MCF 10A (cell line): ENCODE measurements around the gene RPE65. TPM values are rescaled to one million over a fixed set of nuclear protein-coding genes. Genes with fewer than 3 reads are reported as not detected.
A peak's percentile ranks its signal among the peaks of the same experiment; 100 is the strongest.
"Not testable (repeated sequence)": the region's sequence is repeated elsewhere in the genome, so short reads cannot be mapped to it uniquely, and the experiment has no call there.

Source experiments
- BruUV-seq: library from RNA; stranded (reverse); fragments of 400-500 nt; replicated peaks from 2 replicates; lab custom pipeline; 2021; lab: Mats Ljungman, UMichigan
- CTCF ChIA-PET: fragments of 300-600 bp; sonication (Branson Sonifier 250); formaldehyde crosslinking; extraction: SDS; loops from one replicate; lab custom pipeline; 2021; ENCODE audit warnings: antibody characterized with exemption, inconsistent platforms; lab: Yijun Ruan, JAX
- POLR2A ChIA-PET: fragments of 300-600, 350-650 bp; sonication (Branson Sonifier 250); formaldehyde crosslinking; extraction: SDS; loops from one replicate; lab custom pipeline; 2020; ENCODE audit warnings: antibody characterized with exemption, inconsistent platforms; lab: Yijun Ruan, JAX
- DNase-seq: peaks from one replicate; pipeline ENCODE4 v3.0.0-alpha.2; 2018; ENCODE audit not compliant: unreplicated experiment
- H3K27ac Mint-ChIP-seq: one replicate; pipeline ENCODE4 v1.8.0; 2022; ENCODE audit warnings: mild to moderate bottlenecking, low read depth, mixed read lengths; ENCODE audit not compliant: unreplicated experiment
- H3K27me3 Mint-ChIP-seq: one replicate; pipeline ENCODE4 v1.8.0; 2022; ENCODE audit warnings: mixed read lengths; ENCODE audit not compliant: insufficient read depth, unreplicated experiment
- H3K36me3 Mint-ChIP-seq: one replicate; pipeline ENCODE4 v1.8.0; 2022; ENCODE audit warnings: mild to moderate bottlenecking, moderate library complexity, mixed read lengths; ENCODE audit not compliant: insufficient read depth, unreplicated experiment
- H3K4me1 Mint-ChIP-seq: one replicate; pipeline ENCODE4 v1.8.0; 2022; ENCODE audit warnings: mixed read lengths; ENCODE audit not compliant: insufficient read depth, unreplicated experiment
- H3K4me3 Mint-ChIP-seq: one replicate; pipeline ENCODE4 v1.8.0; 2022; ENCODE audit warnings: mild to moderate bottlenecking, moderate library complexity, mixed read lengths; ENCODE audit not compliant: unreplicated experiment
- H3K9me3 Mint-ChIP-seq: one replicate; pipeline ENCODE4 v1.8.0; 2022; ENCODE audit warnings: mixed read lengths; ENCODE audit not compliant: unreplicated experiment
- intact Hi-C: fragments of 100-400 bp; cut with micrococcal nuclease; formaldehyde crosslinking; loops from 2 replicates; pipeline ENCODE4 v1.14.1; 2022
- total RNA-seq: library from RNA; stranded (reverse); gene quantifications from 2 replicates; pipeline ENCODE4 v1.2.3, GENCODE V29; 2022
- TF ChIP-seq, protein P1 (sequence below): fragments of 200-600 bp; IDR thresholded peaks from one replicate; pipeline ENCODE4 v1.8.0; 2022; ENCODE audit warnings: antibody characterized with exemption, mild to moderate bottlenecking; ENCODE audit not compliant: unreplicated experiment

RPE65 gene
- total RNA-seq, 1 experiment from 2014 or later: not detected

DNA sequence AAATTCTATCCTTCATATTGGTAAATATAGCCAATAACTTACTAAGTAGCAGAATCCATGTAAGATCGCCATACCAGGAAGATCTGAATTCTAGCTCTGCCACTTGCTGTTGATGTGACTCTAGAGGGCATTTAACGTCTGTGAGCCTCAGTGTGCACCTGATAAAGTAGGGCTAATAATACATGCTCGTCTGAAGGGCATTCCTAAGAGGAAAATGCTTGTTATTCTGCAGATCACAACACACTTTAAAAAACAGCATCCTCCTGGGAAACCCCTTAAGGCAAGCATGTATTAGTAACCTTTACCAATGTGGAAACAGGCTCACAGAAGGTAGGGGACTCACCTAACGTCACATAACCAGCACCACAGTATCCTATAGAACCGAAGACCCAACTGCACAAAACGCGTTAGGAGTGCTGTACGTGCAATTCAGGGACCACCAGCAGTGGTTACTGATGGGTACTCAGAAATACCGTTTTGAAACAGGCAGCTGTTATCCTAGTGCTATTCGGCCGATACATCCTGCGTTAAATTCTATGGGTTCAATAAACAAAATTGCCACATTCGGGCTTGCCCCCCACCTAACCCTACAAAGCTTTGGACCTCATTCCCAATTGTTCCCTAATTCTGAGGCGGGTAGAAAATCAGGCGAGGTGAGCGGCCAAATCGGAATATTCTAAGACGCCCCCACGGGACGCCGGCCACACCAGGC, 46.4 kb upstream of the RPE65 start:
- intact Hi-C loops: no loop called here
- Mint-ChIP-seq H3K4me3 (peak overlapping the region; percentile 86), H3K27ac (peak overlapping the region; percentile 74), H3K36me3 (peaks cover 6% of the 10 kb centered on the region), H3K9me3 (no peaks in the 10 kb centered on the region), H3K27me3 (no peaks in the 10 kb centered on the region), H3K4me1 (peaks cover 18% of the 10 kb centered on the region)
- POLR2A ChIA-PET: interaction anchor here (0.6 to 1.4 kb wide), 4 partner anchors 8 to 1859 kb away, joined by 3 to 6 read pairs (median 3); no protein-coding TSS in a partner anchor
- peak; percentile 42 for DNase-seq
- CTCF ChIA-PET: interaction anchor here (0.6 to 2.7 kb wide), 7 partner anchors 11 to 375 kb away, joined by 3 to 10 read pairs (median 4); no protein-coding TSS in a partner anchor
- TF ChIP-seq, protein P1, sequence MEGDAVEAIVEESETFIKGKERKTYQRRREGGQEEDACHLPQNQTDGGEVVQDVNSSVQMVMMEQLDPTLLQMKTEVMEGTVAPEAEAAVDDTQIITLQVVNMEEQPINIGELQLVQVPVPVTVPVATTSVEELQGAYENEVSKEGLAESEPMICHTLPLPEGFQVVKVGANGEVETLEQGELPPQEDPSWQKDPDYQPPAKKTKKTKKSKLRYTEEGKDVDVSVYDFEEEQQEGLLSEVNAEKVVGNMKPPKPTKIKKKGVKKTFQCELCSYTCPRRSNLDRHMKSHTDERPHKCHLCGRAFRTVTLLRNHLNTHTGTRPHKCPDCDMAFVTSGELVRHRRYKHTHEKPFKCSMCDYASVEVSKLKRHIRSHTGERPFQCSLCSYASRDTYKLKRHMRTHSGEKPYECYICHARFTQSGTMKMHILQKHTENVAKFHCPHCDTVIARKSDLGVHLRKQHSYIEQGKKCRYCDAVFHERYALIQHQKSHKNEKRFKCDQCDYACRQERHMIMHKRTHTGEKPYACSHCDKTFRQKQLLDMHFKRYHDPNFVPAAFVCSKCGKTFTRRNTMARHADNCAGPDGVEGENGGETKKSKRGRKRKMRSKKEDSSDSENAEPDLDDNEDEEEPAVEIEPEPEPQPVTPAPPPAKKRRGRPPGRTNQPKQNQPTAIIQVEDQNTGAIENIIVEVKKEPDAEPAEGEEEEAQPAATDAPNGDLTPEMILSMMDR: no peak
- BruUV-seq: TSS peak; percentile 26

DNA sequence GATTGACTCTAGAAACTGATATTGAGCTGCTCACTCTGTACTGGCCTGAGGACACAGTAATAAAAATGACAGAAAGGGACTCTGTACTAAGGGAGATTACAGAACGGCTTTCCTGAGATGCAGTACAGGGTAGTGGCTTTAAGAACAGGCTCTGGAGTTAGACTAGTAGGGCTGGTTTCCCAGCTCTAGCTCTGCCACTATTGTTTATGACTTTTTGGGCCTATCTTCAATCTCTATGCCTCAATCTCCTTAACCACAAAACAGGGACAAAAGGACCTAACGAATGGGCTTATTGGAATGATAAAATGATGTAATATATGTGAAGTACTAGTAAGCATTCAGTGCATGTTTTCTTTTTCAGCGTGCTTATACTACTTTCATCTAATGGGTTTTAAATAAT, 45.8 kb upstream of the RPE65 start:
- intact Hi-C loops: no loop called here
- no peaks in the 10 kb centered on the region for H3K27me3 Mint-ChIP-seq
- H3K36me3 Mint-ChIP-seq: peaks cover 6% of the 10 kb centered on the region
- H3K9me3 Mint-ChIP-seq: no peaks in the 10 kb centered on the region
- TF ChIP-seq, protein P1: no peak
- peak; percentile 23 for DNase-seq
- peak overlapping the region; percentile 86 for H3K4me3 Mint-ChIP-seq
- CTCF ChIA-PET: interaction anchor here (0.6 to 2.7 kb wide), 9 partner anchors 10 to 679 kb away, joined by 3 to 10 read pairs (median 4); no protein-coding TSS in a partner anchor
- POLR2A ChIA-PET: interaction anchor here (0.7 to 1.7 kb wide), 4 partner anchors 10 to 1974 kb away, joined by 3 to 9 read pairs (median 4); no protein-coding TSS in a partner anchor
- no TSS peak for BruUV-seq
- peaks cover 18% of the 10 kb centered on the region for H3K4me1 Mint-ChIP-seq
- H3K27ac Mint-ChIP-seq: peak overlapping the region; percentile 74

DNA sequence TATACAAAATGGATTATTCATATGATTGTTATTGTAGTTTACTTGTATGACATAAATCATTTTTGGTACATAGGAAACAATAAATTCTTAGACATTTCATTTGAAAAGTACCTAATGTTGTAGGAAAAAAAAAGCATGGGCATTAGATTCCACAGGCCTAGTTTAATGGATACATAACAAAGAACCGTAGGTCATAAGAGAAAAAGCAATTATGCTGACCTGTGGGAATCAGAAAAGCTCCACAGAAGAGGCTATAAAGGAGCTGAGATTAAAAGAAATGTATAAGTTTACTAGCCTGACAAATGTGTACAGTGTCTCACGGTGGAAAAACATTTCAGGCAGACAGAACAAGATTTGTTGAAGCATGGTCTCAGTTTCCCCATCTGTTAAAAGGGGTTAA, 43.4 kb upstream of the RPE65 start:
- TF ChIP-seq, protein P1: no peak
- H3K36me3 Mint-ChIP-seq: peaks cover 12% of the 10 kb centered on the region
- no peak overlapping the region for H3K4me3 Mint-ChIP-seq
- ChIA-PET POLR2A (no interaction called here), CTCF (no interaction called here)
- no peaks in the 10 kb centered on the region for H3K9me3 Mint-ChIP-seq
- peaks cover 23% of the 10 kb centered on the region for H3K4me1 Mint-ChIP-seq
- H3K27ac Mint-ChIP-seq: peak overlapping the region; percentile 44
- DNase-seq: no peak
- intact Hi-C loops: no loop called here
- no peaks in the 10 kb centered on the region for H3K27me3 Mint-ChIP-seq
- no TSS peak for BruUV-seq

DNA sequence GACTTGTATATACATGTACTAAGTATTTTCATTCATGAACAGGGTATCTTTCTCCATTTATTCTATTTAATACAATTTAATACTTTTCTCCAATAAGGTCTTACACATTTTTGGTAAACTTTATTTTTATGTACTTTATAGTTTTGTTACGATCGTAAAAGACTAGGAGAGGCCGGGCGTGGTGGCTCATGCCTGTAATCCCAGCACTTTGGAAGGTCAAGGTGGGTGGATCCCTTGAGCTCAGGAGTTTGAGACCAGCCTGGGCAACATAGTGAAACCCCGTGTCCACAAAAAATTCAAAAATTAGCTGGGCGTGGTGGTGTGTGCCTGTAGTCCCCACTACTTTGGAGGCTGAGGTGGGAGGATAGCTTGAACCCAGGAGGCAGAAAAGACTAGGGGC, 42.5 kb upstream of the RPE65 start:
- peak overlapping the region; percentile 44 for H3K27ac Mint-ChIP-seq

More for the DNA sequence above, 42.5 kb upstream of the RPE65 start:
- intact Hi-C loops, H3K9me3 Mint-ChIP-seq, POLR2A ChIA-PET, H3K4me3 Mint-ChIP-seq, BruUV-seq, H3K27me3 Mint-ChIP-seq, DNase-seq: not testable (repeated sequence)
- CTCF ChIA-PET: interaction anchor here (0.6 kb wide), 1 partner anchor 22 kb away, joined by 3 read pairs; no protein-coding TSS in a partner anchor
- peaks cover 18% of the 10 kb centered on the region for H3K36me3 Mint-ChIP-seq
- H3K4me1 Mint-ChIP-seq: peaks cover 23% of the 10 kb centered on the region
